BE2C (cell line): ENCODE measurements around the gene PRPF6.

Experiments used
- DNase-seq: peaks from one replicate; pipeline ENCODE4 v3.0.0-alpha.2; 2020
- H3K27me3 ChIP-seq: fragments of 250-450 bp; sonication (Bioruptor Pico); 2 replicates; pipeline ENCODE4 v1.5.1; 2020; ENCODE audit warnings: mild to moderate bottlenecking
- H3K36me3 ChIP-seq: fragments of 250-450 bp; sonication (Bioruptor Pico); 2 replicates; pipeline ENCODE4 v1.5.1; 2020; ENCODE audit warnings: mild to moderate bottlenecking
- H3K4me1 ChIP-seq: fragments of 250-450 bp; sonication (Bioruptor Pico); 2 replicates; pipeline ENCODE4 v1.5.1; 2020
- H3K4me3 ChIP-seq: 2 replicates; pipeline ENCODE4 v1.5.1; 2011; ENCODE audit warnings: low read depth, low read length
- H3K9me3 ChIP-seq: fragments of 250-450 bp; sonication (Bioruptor Pico); 2 replicates; pipeline ENCODE4 v1.5.1; 2020
- CTCF ChIP-seq: IDR thresholded peaks from 2 replicates; pipeline ENCODE4 v1.5.1; 2012; ENCODE audit warnings: mild to moderate bottlenecking, low read depth, low read length

The PRPF6 gene

GRCh38 chr20:64074963-64075362 is 94.0 kb downstream of the PRPF6 start:
- DNase-seq, result no peak
- no peak for TF ChIP-seq CTCF
- Histone ChIP-seq H3K9me3 (no peaks in the 10 kb centered on the region), H3K4me3 (no peak overlapping the region), H3K4me1 (no peaks in the 10 kb centered on the region), H3K36me3 (no peaks in the 10 kb centered on the region; the same call in 1 of the 2 replicates), H3K27me3 (no peaks in the 10 kb centered on the region)

- DNase-seq, result no peak
- Histone ChIP-seq H3K4me1 (no peaks in the 10 kb centered on the region), H3K4me3 (no peak overlapping the region), H3K27me3 (no peaks in the 10 kb centered on the region), H3K9me3 (no peaks in the 10 kb centered on the region), H3K36me3 (no peaks in the 10 kb centered on the region; the same call in 1 of the 2 replicates)
- TF ChIP-seq CTCF, result no peak
Observed at GRCh38 chr20:64075556-64075955, 94.6 kb downstream of the PRPF6 start.

- H3K4me1 ChIP-seq, result no peaks in the 10 kb centered on the region
- H3K36me3 ChIP-seq, result no peaks in the 10 kb centered on the region; the same call in 1 of the 2 replicates
- H3K9me3 ChIP-seq, result no peaks in the 10 kb centered on the region
- no peak for DNase-seq
- H3K4me3 ChIP-seq, result no peak overlapping the region
- no peaks in the 10 kb centered on the region for H3K27me3 ChIP-seq
- no peak for TF ChIP-seq CTCF
Observed at GRCh38 chr20:64076061-64076997, 95.4 kb downstream of the PRPF6 start.

- H3K4me3 ChIP-seq, result no peak overlapping the region
- no peak for DNase-seq
- H3K4me1 ChIP-seq, result 0 out of 2 replicates have a peak, but pooled peaks cover 2% of the 10 kb centered on the region
Observed at GRCh38 chr20:64077094-64077493, 96.2 kb downstream of the PRPF6 start.

GRCh38 chr20:64077541-64077875 is 96.6 kb downstream of the PRPF6 start:
- Histone ChIP-seq H3K36me3 (no peaks in the 10 kb centered on the region; the same call in 1 of the 2 replicates), H3K4me3 (no peak overlapping the region), H3K27me3 (no peaks in the 10 kb centered on the region), H3K4me1 (0 out of 2 replicates have a peak, but pooled peaks cover 5% of the 10 kb centered on the region), H3K9me3 (no peaks in the 10 kb centered on the region)
- TF ChIP-seq CTCF, result no peak
- DNase-seq, result no peak

More at GRCh38 chr20:64077094-64077493, 96.2 kb downstream of the PRPF6 start:
- H3K9me3 ChIP-seq, result no peaks in the 10 kb centered on the region
- H3K36me3 ChIP-seq, result no peaks in the 10 kb centered on the region; the same call in 1 of the 2 replicates
- no peaks in the 10 kb centered on the region for H3K27me3 ChIP-seq
- no peak for TF ChIP-seq CTCF
